Ovary (tissue), 9 donors: ENCODE data around the gene ALLC. TPM values are rescaled to one million over a fixed set of nuclear protein-coding genes. Genes with fewer than 3 reads are reported as not detected.
"Not testable (repeated sequence)": the region's sequence is repeated elsewhere in the genome, so short reads cannot be mapped to it uniquely, and the experiment has no call there.

Experiments used
- DNase-seq, 5 donors: peaks; one replicate each; pipeline ENCODE4 v3.0.0-alpha.2; 2019 to 2020
- H3K27ac ChIP-seq, 2 donors: fragments of 200-600 bp; one replicate each; pipeline versions ENCODE4 v1.5.1 to v1.8.0; 2019 to 2022
- H3K27me3 ChIP-seq: fragments of 200-600 bp; one replicate; pipeline ENCODE4 v1.8.0; 2022
- H3K36me3 ChIP-seq: fragments of 200-600 bp; sonication (generic); one replicate; pipeline ENCODE4 v1.5.1; 2019
- H3K4me1 ChIP-seq: one replicate; pipeline ENCODE4 v1.8.1; 2013; ENCODE audit warnings: mild to moderate bottlenecking, moderate library complexity; ENCODE audit not compliant: insufficient read depth
- H3K4me3 ChIP-seq: fragments of 200-600 bp; sonication (generic); one replicate; pipeline ENCODE4 v1.5.1; 2017
- H3K9me3 ChIP-seq, 2 donors: fragments of 200-600 bp in 1 of 2; sonication (generic) in 1 of 2; one replicate each; pipeline versions ENCODE4 v1.5.1 to v1.8.1; 2013 to 2019; ENCODE audit warnings: mild to moderate bottlenecking in 1 of 2, moderate library complexity in 1 of 2
- CTCF ChIP-seq, 3 donors: fragments of 450-650 bp in 2 of 3; fragments of 200-600 bp in 1 of 3; IDR thresholded peaks; one replicate each; pipeline versions ENCODE4 v1.5.1 to v1.8.0; 2016 to 2022; ENCODE audit warnings: antibody characterized with exemption in 3 of 3, mild to moderate bottlenecking in 1 of 3
- EP300 ChIP-seq: sonication (generic); formaldehyde crosslinking; IDR thresholded peaks from one replicate; pipeline ENCODE4 v1.6.1; 2017; ENCODE audit warnings: antibody characterized with exemption
- POLR2A ChIP-seq: fragments of 450-650 bp; IDR thresholded peaks from one replicate; pipeline ENCODE4 v1.6.1; 2017; ENCODE audit warnings: antibody characterized with exemption, mild to moderate bottlenecking, moderate library complexity
- WGBS, 3 donors: extraction: QIAGEN DNeasy Blood & Tissue Kit in 1 of 3; methylation state at CpG; one replicate each; pipeline versions ENCODE4 v1.1.5 to v1.1.7; 2013 to 2017; 5-methylcytosine and 5-hydroxymethylcytosine counted together
- intact Hi-C, 4 donors: fragments of 100-400 bp; cut with DNase I; formaldehyde crosslinking; loops; one replicate each; pipeline versions ENCODE4 v1.11.0 to v1.15.1; 2022 to 2023
- polyA plus RNA-seq, 2 donors: library from polyadenylated mRNA; stranded (reverse); fragments of 200-250 nt in 1 of 2; fragments of 350-450 nt in 1 of 2; fragmentation: Illumina TruSeq in 1 of 2; extraction: RNeasy Lipid Tissue Mini Kit (QIAGEN cat#74804) in 1 of 2; gene quantifications; one replicate each; pipeline ENCODE4 v1.2.3, GENCODE V29; 2013 to 2014
- total RNA-seq, 7 donors: library from RNA; depleted of rRNA in 2 of 7; stranded (reverse); fragments of >200 nt in 2 of 7; fragmentation: NEBNext Ultra II Directional in 3 of 7; extraction: Animal tissue kit (Norgen Biotek cat#: 25700) in 3 of 7; gene quantifications; one replicate each; pipeline versions ENCODE4 v1.1.0 to v1.2.4, GENCODE V29; 2016 to 2023
- donor health status: DM: no; HTN: no; CAD: no; lungs with moderate emphysema.
- donor health status: DM: no; HTN: no; CAD: no.
- donor health status: Bipolar disorder and iron deficiency.
- donor health status: DM: yes; HTN: yes; CAD: no.
- donor health status: DM: no; HTN: no; CAD: no.
- donor health status: DM: yes; HTN: yes; CAD: no.

The ALLC gene
- total and polyA plus RNA-seq, 9 donors, result 0.20 to 1.2 (median 0.76) TPM; not detected in 5

- WGBS, 3 donors, result 83 to 87% (median 86%) methylated on average over 11 of the region's 11 CpGs
- TF ChIP-seq EP300, result no peak
- no peak for TF ChIP-seq CTCF (IDR thresholded peaks at IDR 0.05)
- TF ChIP-seq POLR2A, result no peak
- intact Hi-C loops, result loop anchor here in 1 of 4 donors (5.0 kb wide), 1 partner anchor 37 kb away; the partner anchor contains the start of gene COLEC11
- Histone ChIP-seq H3K9me3 (no peaks in the 10 kb centered on the region), H3K27ac (no peak overlapping the region), H3K27me3 (no peaks in the 10 kb centered on the region), H3K4me1 (peaks cover 35% of the 10 kb centered on the region), H3K36me3 (no peaks in the 10 kb centered on the region), H3K4me3 (no peak overlapping the region)
- peak in 3 of 5 donors; percentile 12 to 34 (median 21) for DNase-seq
Measured at GRCh38 chr2:3633982-3634595, 23.9 kb upstream of the ALLC start.

GRCh38 chr2:3634596-3635121 is 23.3 kb upstream of the ALLC start:
- no peak overlapping the region for H3K4me3 ChIP-seq
- H3K36me3 ChIP-seq, result no peaks in the 10 kb centered on the region
- H3K27ac ChIP-seq, result peak overlapping the region in 1 of 2 donors; percentile 30
- H3K27me3 ChIP-seq, result no peaks in the 10 kb centered on the region
- peaks cover 31% of the 10 kb centered on the region for H3K4me1 ChIP-seq
- WGBS, 3 donors, result 80 to 85% (median 82%) methylated on average over 12 of the region's 12 CpGs
- DNase-seq, result peak in 3 of 5 donors; percentile 13 to 38 (median 35)
- intact Hi-C loops, result loop anchor here in 1 of 4 donors (5.0 kb wide), 1 partner anchor 37 kb away; the partner anchor contains the start of gene COLEC11
- H3K9me3 ChIP-seq, result no peaks in the 10 kb centered on the region
- TF ChIP-seq CTCF (IDR thresholded peaks at IDR 0.05) (no peak), EP300 (no peak), POLR2A (no peak)

- DNase-seq, result peak in 3 of 5 donors; percentile 22 to 50 (median 34)
- Histone ChIP-seq H3K9me3 (no peaks in the 10 kb centered on the region), H3K27me3 (no peaks in the 10 kb centered on the region), H3K4me1 (peaks cover 31% of the 10 kb centered on the region), H3K36me3 (no peaks in the 10 kb centered on the region), H3K27ac (no peak overlapping the region), H3K4me3 (no peak overlapping the region)
- WGBS, 3 donors, result 38 to 58% (median 51%) methylated on average over 29 of the region's 29 CpGs
- TF ChIP-seq POLR2A (no peak), CTCF (IDR thresholded peaks at IDR 0.05) (no peak), EP300 (no peak)
- intact Hi-C loops, result no loop called here
Measured at GRCh38 chr2:3635171-3635974, 22.6 kb upstream of the ALLC start.

- H3K9me3 ChIP-seq, H3K4me3 ChIP-seq, H3K36me3 ChIP-seq, intact Hi-C loops, H3K27me3 ChIP-seq: not testable (repeated sequence)
- peak in 4 of 5 donors; percentile 22 to 66 (median 34) for DNase-seq
- peaks cover 29% of the 10 kb centered on the region for H3K4me1 ChIP-seq
- WGBS, 3 donors, result 52 to 77% (median 72%) methylated on average over 16 of the region's 16 CpGs
- peak overlapping the region; percentile 7 to 12 for H3K27ac ChIP-seq
Measured at GRCh38 chr2:3635975-3636327, 22.0 kb upstream of the ALLC start.
